MM.1S (cell line): ENCODE results near the gene CCNA2.
A peak's percentile ranks its signal among the peaks of the same experiment; 100 is the strongest.

Source experiments
- CTCF ChIP-seq: fragments of 300-600 bp; sonication (generic); IDR thresholded peaks from 2 replicates; pipeline ENCODE4 v1.5.1; 2016; ENCODE audit warnings: antibody characterized with exemption, low read length, mixed read lengths
- EZH2phosphoT487 ChIP-seq: fragments of 300-600 bp; sonication (generic); IDR thresholded peaks from 2 replicates; pipeline ENCODE4 v1.6.1; 2018; ENCODE audit warnings: antibody characterized with exemption, low read length

- TF ChIP-seq CTCF (peak; percentile 36), EZH2phosphoT487 (no peak)
These were observed 733 bp downstream of the CCNA2 start for GRCh38 chr4:121822796-121823504.
